Iris pigment epithelial cell (primary cell): ENCODE results near the gene PFN2.
"Not testable (repeated sequence)": the region's sequence is repeated elsewhere in the genome, so short reads cannot be mapped to it uniquely, and the experiment has no call there.

ENCODE experiments used
- DNase-seq: peaks from one replicate; pipeline ENCODE4 v3.0.0-alpha.2; 2011; ENCODE audit warnings: low read depth

PFN2 gene

DNA sequence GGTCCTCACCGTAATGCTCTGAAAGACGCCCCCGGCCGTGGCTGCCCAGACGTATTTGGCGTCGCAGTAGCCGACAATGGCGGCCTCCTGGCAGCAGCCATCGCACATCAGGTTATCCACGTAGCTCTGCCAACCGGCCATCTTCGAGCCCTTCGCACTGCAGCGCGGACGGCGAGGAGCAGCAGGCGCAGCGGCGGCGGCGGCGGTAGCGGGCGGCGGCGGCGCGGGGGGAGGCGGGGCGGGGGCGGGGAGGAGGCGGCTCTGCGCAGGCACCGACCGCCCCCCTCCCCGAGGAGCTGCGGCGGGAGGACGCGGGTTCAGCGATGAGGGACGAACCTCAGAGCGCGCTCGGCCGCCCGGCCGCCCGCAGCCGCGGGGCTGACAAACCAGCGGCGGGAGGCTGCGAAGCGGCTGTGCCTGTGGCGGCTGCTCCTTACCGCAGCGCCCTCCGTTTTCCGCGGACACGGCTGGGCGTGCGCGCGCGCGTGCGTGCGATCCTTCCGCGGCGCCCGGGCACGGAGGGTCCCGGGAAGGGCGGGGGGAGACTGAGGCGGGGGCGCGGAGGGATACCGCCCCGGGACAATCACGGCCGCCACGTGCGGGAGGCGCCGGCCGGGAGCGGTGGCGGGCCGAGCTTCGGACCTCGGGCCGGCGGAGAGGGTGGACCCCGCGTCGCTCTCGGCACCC lies at the start of gene PFN2:
TSS of gene PFN2 (minus strand) at position 180 of the 687 bp plus-strand sequence. CDS start at position 141, 39 bp downstream.
- peak; percentile 82 for DNase-seq

DNA sequence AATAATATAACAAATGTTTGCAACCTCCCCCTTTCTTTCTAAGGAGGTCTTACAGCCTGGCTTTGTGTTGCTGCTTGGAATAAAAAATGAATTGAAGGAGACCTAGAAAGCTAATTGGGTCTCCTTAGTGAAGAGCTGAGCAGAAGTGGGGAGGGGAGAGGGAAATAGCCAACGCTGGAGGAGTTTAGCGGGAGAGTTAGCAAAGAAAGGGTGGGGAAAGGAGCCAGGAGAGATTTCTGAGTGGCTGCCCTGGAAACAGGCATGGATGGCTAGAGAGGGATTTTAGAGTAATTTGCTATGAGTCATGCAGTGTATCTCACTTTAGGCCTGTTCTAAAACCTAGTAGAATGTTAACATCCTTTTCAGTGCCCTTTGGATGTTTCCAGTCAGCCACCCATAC lies 45.2 kb upstream of the PFN2 start:
- DNase-seq, result peak; percentile 42

GRCh38 chr3:150014782-150015181 lies 44.1 kb upstream of the PFN2 start:
- DNase-seq, result no peak

DNA sequence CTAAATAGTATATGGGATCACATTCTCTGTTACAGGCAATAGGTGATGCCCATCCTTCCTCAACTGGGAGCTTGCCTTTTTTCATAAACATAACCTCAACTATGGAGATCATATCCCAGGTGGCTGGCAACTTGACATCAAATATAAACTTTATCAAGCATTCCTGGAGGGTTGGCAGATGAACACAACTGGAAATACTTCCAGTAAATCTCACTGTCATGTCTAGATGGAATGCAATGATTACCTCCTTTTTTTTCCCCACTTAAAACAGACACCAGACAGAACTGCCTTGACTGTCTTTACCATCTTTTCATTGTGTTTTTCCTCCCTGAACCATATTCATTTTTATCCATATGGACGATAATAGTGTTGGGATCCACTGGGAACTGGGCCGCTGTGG lies 43.1 kb upstream of the PFN2 start:
- no peak for DNase-seq

DNA sequence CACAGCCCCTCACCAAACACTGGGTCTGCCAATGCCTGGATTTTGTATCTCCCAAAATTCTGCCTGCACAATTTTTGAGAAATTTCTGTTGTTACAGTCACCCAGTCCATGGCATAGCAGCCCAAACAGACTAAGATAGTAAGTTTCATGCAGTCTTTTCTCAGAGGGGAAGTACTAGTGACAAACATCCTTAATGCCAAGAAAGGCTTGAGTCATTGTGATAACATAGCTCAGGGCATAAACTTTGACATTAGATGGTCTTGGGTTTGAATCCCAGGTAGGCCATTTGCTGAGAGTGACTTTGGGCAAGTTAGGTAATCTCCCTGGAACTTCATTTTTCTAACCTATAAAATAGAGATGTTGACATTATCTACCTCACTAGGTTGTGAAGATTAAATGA lies 36.1 kb upstream of the PFN2 start:
- DNase-seq, result no peak

GRCh38 chr3:150005243-150006112 lies 34.8 kb upstream of the PFN2 start:
- peak; percentile 69 for DNase-seq

DNA sequence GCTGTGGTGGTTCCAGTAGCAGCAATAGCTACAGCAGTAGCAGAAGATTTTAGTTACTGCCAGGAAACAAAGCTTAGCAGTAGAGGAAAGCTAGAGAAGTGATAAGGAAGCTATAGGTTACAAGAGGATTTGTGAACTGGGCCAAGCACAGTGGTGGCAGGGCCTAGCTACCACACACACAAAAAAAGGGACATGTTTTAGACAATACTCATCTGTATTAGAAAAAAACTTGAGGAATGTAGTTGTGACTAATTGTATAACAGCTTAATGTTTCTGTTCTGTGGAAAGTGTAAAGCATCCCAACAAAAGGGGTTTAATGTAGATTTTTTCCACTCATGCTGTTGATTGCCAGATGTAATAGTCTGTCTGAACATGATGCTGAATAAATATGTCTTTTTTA lies 29.9 kb upstream of the PFN2 start:
- no peak for DNase-seq

DNA sequence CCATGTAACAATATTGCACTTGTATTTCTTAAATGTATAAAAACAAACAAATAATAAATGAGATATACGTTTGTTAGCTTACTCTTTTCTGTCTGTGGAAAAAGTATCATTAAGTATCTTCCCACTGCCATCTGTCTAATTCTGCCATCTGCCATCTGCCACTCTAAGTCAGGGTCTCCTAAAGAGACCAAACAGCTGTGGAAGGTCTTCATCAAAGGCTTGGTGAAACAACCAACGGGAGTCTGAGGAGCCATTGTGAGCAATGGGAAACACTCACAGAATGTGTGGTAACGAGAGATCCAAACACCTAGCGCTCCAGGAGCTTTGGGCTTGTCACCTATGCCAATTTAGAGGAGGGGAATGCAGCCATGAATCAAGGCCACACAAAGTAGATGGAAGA lies 28.7 kb upstream of the PFN2 start:
- no peak for DNase-seq

GRCh38 chr3:149998946-149999345 lies 28.3 kb upstream of the PFN2 start:
- DNase-seq, result no peak

DNA sequence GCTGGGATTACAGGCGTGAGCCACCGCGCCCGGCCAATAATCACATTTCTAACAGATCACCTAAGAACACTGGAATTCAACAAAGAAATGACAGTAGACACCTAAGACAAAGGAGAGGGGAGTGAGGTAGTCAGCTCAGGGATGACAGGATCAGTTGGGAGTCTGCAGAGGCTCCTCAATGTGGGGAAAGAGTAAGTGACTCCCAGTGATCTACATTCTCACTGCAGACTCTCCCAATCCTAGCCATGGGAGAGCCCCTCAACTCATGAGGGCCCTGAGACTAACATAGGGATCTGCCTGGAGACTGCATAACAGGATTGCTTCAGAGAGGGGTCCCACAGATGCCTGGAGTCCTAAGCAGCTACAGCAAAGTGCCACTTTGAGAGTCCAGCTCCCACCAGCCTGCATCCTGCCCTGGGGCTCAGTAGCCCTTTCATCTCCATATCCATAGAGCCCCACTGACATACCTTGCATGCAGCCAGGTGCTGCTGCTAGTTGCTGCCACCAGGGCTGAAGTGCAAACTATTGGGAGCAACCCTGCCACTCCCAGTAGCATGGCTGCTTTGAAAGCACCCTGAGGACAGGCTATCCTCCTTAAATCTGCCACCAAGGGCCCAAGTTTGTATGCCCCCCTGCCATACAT lies 21.8 kb upstream of the PFN2 start:
- no peak for DNase-seq

DNA sequence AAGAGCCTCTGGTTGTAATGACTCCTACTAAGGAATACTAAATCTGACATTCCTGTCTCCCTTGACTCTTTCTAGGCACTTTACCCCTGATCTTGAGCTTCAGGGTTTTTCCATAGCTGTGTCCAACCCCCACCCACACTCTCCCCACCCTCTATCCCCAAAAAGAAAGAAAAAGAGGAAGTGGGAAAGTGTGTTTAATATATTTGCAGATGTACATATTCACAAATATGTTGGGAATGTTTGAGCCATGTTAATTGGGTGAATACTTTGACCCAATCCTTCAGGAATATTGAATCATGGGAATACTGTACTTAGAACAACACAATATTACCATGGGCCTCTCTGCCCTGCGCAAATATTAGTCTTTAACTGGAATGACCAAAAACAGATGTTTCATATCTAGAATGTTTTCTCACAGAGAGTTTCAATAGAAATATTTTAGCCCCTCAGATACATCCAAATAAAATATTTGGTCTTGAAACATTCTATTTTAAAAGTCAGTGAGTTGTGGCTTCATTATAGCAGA lies 19.8 kb upstream of the PFN2 start:
- DNase-seq, result no peak

- DNase-seq, result no peak
Observed at GRCh38 chr3:149989307-149989706, 18.6 kb upstream of the PFN2 start.

DNA sequence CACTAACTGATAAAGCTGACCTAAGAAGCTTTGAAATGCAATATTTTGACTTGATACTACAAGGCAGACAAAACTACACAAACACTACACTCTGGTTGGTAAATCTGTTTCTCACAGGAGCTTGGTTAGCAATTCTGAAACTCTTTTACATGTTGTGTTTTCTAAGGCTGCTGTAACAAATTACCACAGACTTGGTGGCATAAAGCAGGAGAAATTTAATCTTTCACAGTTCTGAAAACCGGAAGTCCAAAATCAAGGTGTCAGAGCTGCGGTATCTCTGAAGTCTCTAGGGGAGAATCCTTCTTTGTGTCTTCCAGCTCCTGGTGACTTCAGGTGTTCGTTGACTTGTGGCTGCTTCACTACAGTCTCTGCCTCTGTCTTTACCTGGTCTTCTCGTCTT lies 12.9 kb upstream of the PFN2 start:
- no peak for DNase-seq

DNA sequence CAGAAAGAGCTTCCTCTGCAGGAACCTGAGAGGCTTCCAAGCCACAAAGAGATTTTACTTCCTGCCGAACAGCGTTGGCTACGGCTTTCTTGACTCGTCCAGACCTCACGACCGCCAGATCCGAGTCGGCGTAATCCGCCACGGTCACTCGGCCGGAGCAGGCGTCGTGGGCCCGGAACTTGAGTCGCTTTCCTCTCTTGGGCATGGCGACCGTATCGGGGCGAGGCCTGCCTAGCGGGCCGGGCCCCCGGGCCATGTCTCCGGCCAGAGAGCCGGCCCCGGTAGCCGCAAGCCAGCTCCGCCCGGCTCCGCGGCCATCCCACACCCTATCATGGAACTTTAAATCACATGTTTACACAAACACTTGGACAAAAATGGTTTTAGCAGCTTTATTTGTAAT lies 12.4 kb upstream of the PFN2 start:
- DNase-seq, result not testable (repeated sequence)

DNA sequence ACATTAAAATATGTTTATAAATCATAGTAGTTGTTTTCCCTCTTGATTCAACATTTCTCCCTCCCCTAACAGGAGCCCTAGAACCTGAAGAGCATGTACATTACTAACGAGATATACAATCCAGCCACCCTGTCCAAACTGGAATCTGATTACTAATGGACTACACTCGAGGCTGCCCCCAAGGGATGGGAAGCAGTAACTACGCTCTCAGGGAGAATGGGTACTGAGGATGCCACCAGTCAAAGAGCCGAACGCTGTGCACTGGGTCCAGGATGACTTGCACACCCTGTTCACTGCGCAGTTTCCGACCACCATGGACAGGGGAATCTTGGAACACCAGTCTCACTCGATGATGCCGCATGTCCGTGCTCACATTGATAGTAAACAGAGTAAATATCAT lies 11.3 kb upstream of the PFN2 start:
- DNase-seq, result not testable (repeated sequence)

DNA sequence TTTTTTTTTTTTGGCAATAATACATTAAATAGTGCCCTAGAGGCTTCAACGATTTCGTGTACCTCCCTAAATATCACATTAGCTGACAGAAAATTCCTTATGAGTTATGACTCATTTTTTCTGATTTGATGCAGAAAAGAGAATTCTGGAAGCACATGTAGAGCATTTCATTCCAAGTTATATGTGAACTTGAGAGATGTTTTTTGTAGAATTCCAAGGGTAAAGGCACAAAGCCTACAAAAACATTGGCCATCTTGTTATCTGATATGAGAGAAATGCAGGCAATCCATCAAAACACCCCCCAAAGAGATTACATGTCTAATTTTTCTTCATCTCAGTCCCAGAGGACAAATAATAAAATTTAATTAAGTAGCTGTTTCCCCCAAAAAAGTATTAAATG lies 6.7 kb upstream of the PFN2 start:
- DNase-seq, result peak; percentile 56

DNA sequence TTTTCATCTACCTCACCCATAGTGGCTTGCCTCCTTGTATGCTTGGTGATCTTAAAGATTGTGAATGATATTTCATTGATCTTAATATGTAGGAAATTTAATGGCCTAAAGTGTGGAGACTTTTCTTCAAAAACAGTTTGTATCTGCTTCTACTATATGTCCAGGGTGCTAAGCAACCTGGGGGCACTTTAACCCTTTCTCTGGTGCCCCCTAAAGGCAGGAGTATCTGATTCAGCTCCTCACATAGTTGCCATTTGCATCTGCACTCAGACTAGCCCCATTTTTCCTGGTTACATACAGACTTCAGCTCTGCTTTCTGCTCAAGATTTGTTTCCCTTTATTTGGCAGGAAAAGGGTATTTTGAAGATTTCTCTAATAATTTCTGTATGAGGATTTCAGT lies 5.2 kb upstream of the PFN2 start:
- DNase-seq, result no peak

DNA sequence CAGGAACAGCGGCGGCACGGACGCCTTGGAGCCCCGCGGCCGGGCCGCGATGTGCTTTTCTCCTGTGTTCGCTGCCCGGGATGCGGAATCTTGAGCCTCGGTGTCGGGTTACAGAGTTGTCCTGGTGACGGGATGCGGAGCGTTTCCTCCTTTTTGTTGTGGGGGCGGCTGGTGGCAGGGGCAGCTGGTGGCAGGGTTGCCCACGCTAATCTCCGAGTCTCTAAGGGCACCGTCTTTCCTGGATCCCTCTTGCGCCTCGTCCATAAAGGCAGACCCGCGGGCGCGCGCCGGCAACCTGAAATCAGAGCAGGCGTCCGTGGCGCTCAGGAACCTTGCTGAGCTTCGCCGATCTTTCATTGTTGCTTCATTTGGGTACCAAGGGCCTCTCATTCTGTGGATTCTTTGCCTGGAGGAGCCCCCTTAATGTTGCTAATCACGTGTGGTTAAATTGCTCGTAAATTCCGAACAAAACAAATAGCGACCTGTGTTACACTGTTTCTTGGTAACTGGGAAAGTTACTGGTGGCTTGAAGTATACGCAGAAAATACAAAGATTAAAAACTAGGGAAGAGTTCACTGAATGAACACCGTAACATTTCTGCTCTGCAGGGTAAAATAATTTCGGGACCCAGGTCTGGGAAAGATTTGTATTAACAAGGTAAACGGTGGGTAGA lies 844 bp upstream of the PFN2 start:
- peak; percentile 73 for DNase-seq

- DNase-seq, result peak; percentile 85
Observed at GRCh38 chr3:149969940-149970715, 567 bp downstream of the PFN2 start.

- DNase-seq, result peak; percentile 91
Observed at GRCh38 chr3:149969110-149969939, 1.4 kb downstream of the PFN2 start.
